HG03066 (cell line): ENCODE data around the gene PRIMA1.

Experiments used
- ATAC-seq: cut with Tn5 transposase; IDR thresholded peaks from one replicate; pipeline ENCODE4 v1.9.1; 2021; ENCODE audit warnings: low read depth; ENCODE audit not compliant: unreplicated experiment

PRIMA1 gene

GRCh38 chr14:93797536-93797935, 9.3 kb upstream of the PRIMA1 start:
- no peak for ATAC-seq

GRCh38 chr14:93797071-93797470, 8.8 kb upstream of the PRIMA1 start:
- no peak for ATAC-seq

DNA sequence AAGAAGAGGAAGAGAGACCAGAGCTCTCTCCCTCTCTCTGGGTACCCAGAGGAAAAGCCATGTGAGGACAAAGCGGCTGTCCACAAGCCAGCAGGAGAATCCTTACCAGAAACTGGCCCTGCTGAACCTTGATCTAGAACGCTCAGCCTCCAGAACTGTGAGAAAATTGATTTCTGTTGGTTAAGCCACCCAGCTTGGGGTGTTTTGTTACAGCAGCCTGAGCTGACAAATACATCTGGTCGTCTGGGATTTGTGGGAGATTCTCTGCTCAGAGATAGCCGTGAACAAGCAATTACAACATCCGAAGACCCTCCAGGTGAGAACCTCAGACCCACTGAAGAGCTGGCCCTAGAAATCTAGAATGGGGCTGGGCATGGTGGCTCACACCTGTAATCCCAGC, 6.5 kb upstream of the PRIMA1 start:
- no peak for ATAC-seq

- ATAC-seq, result no peak
Observed at GRCh38 chr14:93793555-93794324, 5.5 kb upstream of the PRIMA1 start.

GRCh38 chr14:93792391-93792790, 4.1 kb upstream of the PRIMA1 start:
- ATAC-seq, result no peak

DNA sequence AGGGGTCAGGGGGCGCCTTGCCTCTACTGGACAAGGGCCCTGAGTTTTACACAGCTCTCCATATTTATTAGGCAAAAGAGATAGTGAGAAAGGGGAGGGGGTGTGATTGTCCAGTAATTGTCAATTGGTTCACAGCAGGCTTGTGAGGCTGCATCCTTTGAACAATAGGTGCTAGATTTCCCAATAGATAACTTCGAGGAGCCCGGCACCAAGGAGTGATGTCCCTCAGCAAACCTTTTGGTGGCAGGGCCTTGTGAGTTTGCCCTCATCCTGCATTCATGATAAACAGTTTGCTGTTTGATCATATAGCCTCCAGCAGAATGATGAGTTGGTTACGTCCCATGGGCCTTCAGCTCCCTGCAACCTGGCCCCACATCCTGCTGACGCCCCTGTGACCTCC, 2.7 kb upstream of the PRIMA1 start:
- no peak for ATAC-seq

- ATAC-seq, result no peak
Observed at GRCh38 chr14:93789228-93790130, 1.2 kb upstream of the PRIMA1 start.

DNA sequence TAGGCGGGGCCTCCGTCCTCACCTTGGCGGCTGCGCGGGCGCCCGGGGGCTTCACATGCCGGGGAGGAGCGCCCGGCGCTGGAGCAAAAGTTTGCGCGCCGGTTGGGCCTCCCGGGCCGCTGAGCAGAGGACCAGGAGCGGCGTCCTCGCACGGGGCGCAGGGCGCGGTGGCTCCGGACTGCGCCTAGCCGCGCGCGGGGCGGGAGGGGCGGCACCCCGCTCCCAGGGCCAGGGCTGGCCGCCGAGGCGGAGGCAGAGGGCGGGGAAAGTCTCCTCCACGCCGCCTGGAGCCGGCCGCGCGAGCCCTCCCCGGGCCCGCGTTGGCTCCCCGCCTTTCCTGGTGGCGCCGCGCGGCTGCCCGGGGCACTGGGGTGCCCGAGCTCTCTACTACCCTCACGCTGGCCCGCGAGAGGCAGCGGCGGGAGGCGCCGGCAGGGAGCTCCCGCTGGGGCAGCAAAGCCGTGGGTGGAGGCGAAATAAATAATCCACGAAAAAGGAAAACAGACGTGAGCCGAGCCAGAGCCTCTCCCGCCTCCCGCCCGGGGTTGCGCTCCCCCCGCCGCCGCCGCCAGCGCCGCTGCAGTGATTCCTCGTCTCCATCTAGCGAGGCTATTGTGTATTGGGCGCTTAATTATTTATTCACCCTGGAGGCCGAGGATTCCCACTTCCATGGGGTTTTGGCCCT, 400 bp upstream of the PRIMA1 start:
- ATAC-seq, result no peak

- no peak for ATAC-seq
Observed at GRCh38 chr14:93787465-93788292, 606 bp downstream of the PRIMA1 start.

GRCh38 chr14:93785423-93785822, 2.9 kb downstream of the PRIMA1 start:
- ATAC-seq, result no peak

DNA sequence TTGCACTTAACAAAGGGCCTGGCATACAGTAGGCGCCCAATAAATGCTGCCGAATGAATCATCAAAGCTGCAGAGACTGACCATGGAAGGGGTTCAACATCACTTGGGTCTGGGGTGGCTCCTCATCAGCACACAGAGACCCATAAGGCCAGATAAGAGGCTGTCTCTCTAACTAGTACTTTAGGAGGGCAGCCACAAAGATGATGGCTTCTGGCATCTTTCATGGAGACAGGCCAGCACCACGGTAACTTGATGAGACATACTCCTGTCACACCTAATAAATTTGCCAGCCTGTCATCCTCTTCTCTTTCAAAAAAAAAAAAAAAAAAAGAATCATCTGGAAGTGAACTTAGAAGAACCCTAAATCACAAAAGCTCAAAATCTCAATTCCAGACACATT, 3.4 kb downstream of the PRIMA1 start:
- no peak for ATAC-seq

- ATAC-seq, result no peak
Observed at GRCh38 chr14:93780813-93781400, 7.4 kb downstream of the PRIMA1 start.

DNA sequence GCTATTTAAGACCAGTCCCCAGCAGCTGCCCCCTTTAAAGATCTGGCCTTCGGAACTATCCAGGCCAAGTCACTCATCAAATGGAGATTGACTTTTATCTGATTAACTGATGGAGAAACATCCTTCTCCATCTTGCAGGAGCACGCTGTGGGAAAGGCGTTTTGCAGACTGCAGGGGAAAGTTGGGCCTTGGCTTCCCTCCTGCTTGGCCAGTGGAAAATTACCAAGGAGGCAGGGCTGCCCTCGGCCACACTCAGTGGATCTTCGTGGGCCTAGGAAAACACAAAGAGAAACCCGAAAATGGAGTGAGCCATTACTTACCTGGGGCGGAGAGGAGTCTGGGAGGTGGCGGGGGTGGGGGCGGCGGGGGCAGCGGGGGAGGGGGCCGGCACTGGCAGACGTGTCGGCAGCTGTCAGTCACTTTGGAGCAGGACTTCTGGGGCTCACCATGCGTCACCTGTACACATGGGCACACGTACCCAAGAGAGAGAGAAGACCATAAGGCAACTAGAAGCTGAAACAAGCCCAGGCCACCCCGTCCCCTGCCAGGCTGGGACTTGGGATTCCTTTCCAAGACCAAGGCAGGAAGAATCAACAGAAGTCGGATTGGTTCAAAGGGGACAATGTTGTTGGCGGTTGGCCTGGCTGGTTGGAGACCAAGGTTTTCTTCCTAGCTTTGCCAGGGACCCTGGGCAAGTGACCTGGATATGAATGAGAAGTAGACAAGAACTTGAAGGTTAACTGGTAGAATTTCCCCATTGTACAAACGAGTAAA, 9.2 kb downstream of the PRIMA1 start:
- ATAC-seq, result no peak

DNA sequence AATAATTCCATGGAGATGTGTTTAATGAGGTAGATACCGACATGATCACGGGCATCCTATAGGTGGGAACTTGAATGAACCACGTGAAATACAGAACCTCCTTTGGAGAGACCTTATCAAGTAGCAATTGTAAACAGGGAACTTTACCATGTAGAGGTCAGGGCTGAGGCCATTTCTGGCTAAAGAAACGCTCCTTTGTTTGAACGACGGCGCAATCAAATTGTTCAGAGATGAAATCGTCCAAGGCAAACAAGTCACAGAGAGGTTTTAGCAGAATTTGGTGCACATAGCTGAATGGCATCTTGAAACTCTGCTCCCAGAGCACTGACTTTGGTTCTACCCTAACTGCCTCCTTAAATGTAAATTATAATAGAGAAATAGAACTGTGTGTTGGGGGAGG, 9.8 kb downstream of the PRIMA1 start:
- ATAC-seq, result no peak

- no peak for ATAC-seq
Observed at GRCh38 chr14:93775744-93776143, 12.5 kb downstream of the PRIMA1 start.

- no peak for ATAC-seq
Observed at GRCh38 chr14:93775158-93775557, 13.1 kb downstream of the PRIMA1 start.

DNA sequence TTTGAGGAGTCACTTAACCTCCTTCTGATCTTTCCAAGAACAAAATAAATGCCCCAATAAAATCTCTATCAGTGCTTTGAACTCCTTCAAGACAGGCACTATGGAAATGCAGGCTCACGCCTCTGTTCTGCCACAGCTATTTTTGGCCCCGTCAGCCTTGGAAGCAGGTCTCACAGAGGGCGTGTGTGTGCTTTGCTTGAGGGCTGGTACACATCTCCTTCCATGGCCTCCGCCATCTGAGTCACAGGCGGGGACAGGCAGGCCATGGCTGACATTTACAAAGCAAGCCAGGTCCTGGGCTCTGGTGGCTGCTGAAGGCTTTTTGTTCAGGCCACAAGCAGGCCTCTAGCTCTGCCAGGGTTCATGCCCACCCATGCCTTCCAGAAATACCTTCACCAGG, 16.0 kb downstream of the PRIMA1 start:
- ATAC-seq, result no peak

GRCh38 chr14:93765970-93766369, 22.3 kb downstream of the PRIMA1 start:
- ATAC-seq, result no peak

DNA sequence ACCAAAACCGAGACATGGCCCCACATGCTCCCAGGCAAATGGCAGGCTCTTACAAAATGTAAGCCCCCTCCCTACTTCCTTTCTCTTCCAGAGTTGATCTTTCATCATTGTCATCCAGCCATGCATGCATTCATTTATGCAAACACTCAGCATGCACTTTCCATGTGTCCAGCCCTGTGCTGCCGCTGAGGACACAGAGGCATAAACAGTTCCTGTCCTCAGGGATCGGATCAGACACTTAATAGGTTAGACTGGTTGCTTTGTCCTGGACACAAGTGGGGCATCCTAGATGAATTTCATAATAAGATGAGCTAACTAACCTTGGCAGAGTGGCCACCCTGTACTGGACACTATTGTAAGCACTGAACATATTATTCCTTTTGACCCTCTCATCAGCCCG, 23.1 kb downstream of the PRIMA1 start:
- no peak for ATAC-seq
